Stimulated activated CD4-positive, alpha-beta T cell treated with anti-CD3 and anti-CD28 coated beads, Interleukin-2, amount 100 ng/mL, for 4 hours (primary cell): ENCODE measurements around the gene ATP8A2.

ENCODE experiments used
- DNase-seq: peaks from one replicate; pipeline ENCODE4 v3.0.0-alpha.2; 2020; ENCODE audit warnings: low read depth

The ATP8A2 gene

DNA sequence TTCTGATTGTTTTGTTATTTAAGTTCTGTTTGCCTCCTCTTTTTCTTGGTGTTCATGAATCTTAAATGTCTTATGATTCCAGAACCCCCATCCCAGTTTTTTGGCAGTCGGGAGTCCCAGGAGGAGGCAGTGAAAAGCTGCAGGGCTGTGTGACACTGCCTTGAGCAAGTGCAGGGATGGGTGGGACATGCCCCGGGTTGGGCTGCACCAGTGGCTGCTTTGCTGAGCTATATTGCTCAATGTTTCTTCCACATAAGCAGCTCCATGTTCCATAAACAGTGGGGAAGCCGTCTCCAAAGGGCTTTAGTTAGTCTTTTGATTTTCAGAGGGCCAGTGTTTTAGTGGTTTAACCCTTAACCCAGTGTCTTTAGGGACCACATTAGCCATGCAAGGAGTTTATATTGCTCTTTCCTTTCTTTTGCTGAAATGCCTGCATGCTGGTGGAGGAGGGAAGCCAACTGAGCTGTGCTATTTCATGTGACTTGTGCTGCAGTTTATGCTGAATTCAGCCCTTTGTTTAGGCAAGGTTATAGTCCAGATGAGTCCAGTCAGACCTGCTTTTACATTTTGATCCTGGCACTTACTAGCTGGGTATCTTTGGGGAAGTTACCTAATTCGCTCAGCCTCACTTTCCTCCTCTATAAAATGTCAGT, 13.1 kb downstream of the ATP8A2 start:
- DNase-seq: no peak

DNA sequence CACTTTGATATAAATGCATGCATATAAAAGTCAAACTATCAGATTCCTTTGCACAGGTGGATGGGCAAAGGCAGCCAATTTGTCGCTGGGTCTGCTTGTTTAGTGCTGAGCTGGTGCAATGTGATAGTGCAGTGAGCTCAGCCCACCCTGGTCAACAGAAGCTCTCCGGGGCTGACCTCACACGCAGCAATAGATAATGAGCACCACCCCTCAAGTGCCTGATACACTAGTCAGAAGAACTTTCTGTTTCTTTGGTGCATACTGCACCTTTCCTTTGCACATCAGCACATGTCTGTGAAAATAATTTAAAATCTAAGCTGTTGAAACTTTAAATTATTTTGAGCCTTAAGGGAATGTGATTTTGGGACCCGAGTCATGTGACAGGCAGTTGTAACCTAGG, 20.2 kb downstream of the ATP8A2 start:
- no peak for DNase-seq

- no peak for DNase-seq
Observed at GRCh38 chr13:25394402-25395060, 22.8 kb downstream of the ATP8A2 start.

GRCh38 chr13:25397763-25398162, 26.0 kb downstream of the ATP8A2 start:
- no peak for DNase-seq

DNA sequence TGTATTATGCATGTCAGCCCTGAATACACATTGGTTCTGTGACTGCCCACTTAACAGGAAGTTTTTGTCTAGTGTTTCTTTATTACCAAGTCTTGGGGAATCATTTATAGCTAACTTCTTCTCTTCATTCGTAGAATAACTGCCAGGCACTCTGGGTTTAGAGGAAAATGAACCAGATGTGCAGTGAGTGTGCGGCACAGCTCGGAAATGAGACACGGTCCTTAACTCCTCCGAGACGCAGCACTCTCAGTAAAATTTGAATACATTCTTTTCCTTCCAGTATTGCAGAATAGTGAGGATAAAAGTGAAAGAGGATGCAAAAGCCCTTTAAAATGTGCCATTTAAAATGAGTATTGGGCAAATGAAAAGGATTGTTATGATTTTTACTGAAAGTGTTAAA, 29.2 kb downstream of the ATP8A2 start:
- DNase-seq: no peak

- no peak for DNase-seq
Observed at GRCh38 chr13:25401958-25402357, 30.2 kb downstream of the ATP8A2 start.

GRCh38 chr13:25406377-25406776, 34.6 kb downstream of the ATP8A2 start:
- DNase-seq: no peak

GRCh38 chr13:25409938-25410337, 38.2 kb downstream of the ATP8A2 start:
- DNase-seq: no peak

DNA sequence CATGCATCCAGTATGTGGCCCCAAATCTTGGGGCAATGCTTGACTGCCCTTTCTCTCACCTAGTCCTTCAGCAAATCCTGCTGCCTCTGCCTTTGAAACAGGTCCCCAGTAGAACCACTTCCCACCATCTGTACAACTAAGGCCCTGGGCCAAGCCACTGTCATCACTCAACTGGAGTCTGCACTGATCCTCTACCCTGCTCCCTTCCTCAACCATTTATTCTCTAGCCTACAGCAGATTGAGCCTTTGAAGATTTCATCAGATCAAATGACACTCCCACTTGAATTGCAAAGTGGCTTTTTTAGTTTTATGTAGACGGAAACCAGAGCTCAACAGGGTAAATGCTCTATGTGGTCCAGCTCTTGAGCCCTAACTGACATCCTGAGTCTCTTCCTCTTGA, 43.5 kb downstream of the ATP8A2 start:
- DNase-seq: no peak

DNA sequence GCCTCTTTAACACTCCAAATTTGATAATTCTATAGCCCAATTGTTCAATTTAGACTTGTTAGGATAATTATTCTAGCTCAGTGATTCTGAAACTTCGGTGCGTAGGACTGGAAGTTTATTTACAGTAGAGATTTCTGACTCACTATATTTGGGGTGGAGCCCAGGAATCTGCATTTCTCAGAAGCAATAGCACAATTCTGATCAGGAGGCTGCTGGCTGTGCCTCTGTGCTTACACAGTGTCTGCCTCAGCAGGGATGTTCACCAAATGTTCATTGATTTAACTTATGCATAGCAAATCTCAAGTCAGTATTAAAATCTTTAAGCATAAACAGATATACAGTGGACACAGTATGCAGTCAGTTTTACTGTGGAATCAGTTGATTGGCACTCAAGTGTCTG, 45.8 kb downstream of the ATP8A2 start:
- DNase-seq: no peak

GRCh38 chr13:25420161-25420560, 48.4 kb downstream of the ATP8A2 start:
- no peak for DNase-seq

DNA sequence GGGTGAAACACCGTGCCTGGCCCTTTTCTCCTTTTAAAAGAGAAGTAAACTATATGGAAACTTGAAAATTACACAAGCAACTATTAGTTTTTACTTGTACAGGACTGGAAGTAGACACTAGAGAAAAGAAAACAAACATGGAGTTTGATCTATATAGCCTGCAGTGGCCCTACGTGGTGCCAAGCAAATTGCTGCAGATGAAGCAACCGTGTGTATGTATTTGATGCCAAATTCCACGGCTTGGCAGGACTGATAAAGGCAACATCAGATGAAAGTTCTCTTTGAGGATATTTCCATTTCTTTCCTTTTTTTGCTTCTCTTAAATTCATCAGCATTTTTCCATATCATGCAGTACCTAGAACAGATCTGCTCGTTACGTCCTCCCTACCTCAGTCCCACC, 49.8 kb downstream of the ATP8A2 start:
- no peak for DNase-seq

GRCh38 chr13:25422153-25422552, 50.4 kb downstream of the ATP8A2 start:
- no peak for DNase-seq

GRCh38 chr13:25423831-25424230, 52.1 kb downstream of the ATP8A2 start:
- no peak for DNase-seq

GRCh38 chr13:25429466-25429865, 57.7 kb downstream of the ATP8A2 start:
- DNase-seq: no peak

DNA sequence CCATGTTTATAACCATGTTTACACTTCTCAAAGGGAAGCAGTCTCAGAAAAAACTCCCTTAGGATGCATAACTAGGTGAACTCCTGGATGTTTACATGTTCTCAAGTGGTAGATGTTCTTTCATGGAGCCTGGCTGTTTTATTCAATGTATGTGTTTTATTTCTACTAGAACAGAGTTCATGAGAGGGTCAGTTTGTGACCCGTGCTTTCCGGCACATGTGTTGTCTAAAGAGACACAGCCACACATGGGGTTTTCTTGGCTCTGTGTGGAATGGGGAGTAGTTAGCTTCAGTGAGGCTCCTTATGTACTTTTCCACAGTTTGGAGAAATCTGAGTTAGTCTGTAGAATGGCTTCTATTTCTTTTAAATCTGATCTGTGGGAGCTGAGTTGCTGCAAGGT, 60.9 kb downstream of the ATP8A2 start:
- DNase-seq: no peak

- DNase-seq: no peak
Observed at GRCh38 chr13:25440061-25440460, 68.3 kb downstream of the ATP8A2 start.

- DNase-seq: no peak
Observed at GRCh38 chr13:25446261-25446660, 74.5 kb downstream of the ATP8A2 start.

DNA sequence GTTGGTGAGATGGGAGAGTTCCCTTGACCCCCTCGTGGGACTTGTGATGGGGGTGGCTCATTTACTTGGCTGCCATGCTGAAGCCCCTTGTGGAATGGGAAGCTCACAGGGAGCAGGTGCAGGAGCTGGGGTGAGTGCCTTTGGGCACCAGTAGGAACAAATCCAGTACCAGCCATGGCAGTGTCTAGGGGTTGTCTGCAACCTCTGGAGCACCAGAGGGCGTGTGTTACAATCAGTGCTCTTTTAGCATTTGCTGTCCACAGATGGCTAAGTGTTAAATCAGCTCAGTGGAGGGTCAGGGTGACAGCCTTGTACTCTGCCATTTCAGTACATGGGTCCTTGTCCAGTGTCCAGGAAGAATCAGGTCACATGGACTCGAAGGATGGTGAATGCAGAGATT, 75.6 kb downstream of the ATP8A2 start:
- DNase-seq: no peak

- no peak for DNase-seq
Observed at GRCh38 chr13:25453850-25454365, 82.1 kb downstream of the ATP8A2 start.

GRCh38 chr13:25455146-25455545, 83.4 kb downstream of the ATP8A2 start:
- no peak for DNase-seq

GRCh38 chr13:25457566-25457965, 85.8 kb downstream of the ATP8A2 start:
- DNase-seq: no peak

DNA sequence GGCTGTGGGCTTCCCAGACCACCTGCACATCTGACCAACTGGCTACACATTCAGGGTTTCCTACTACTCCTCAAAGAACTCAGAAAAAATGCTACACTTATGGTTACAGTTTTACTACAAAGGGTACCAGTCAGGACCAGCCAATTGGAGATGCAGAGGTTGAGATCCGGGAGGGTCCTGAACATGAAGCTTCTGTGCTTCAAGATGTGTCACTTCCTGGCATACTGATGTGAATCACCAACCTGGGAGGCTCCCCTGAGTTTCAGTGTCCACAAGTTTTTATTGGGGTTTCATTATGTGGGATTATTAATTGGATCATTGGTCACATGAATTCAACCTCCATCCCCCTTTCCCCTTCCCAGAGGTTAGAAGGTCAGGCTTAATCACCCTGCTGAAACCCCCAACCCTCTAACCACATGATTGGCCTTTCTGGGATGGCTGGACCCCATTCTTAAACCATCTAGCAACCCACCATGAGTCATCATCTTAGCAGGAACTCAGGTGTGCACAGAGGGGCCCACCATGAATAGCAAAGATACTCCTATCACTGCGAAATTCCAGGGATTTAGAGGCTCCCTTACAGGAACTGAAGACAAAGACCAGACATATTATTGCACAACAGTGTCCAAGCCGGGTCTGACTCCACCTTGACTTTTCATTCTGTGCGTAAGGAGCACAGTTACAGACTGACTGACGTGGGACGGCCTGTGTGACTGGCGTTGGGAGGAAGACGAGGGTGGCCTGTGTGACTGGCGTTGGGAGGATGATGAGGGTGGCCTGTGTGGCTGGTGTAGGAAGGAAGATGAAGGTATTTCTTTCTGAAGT, 90.7 kb downstream of the ATP8A2 start:
- DNase-seq: no peak
